Measurements from ENCODE around the gene POLN.

GRCh38 chr4:2248821-2249261, 6.9 kb upstream of the POLN start:
- TF ChIP-seq, protein P1, sequence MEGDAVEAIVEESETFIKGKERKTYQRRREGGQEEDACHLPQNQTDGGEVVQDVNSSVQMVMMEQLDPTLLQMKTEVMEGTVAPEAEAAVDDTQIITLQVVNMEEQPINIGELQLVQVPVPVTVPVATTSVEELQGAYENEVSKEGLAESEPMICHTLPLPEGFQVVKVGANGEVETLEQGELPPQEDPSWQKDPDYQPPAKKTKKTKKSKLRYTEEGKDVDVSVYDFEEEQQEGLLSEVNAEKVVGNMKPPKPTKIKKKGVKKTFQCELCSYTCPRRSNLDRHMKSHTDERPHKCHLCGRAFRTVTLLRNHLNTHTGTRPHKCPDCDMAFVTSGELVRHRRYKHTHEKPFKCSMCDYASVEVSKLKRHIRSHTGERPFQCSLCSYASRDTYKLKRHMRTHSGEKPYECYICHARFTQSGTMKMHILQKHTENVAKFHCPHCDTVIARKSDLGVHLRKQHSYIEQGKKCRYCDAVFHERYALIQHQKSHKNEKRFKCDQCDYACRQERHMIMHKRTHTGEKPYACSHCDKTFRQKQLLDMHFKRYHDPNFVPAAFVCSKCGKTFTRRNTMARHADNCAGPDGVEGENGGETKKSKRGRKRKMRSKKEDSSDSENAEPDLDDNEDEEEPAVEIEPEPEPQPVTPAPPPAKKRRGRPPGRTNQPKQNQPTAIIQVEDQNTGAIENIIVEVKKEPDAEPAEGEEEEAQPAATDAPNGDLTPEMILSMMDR (optimal IDR thresholded peaks at IDR 0.05 in 1 of 3, IDR thresholded peaks at IDR 0.05 in 1 of 3, conservative IDR thresholded peaks at IDR 0.05 in 1 of 3; ENCODE audit: extremely low read depth in 1 of 3, insufficient read depth in 2 of 3, low read length in 3 of 3) = no peak
- TF ChIP-seq EZH2 (IDR thresholded peaks at IDR 0.05; ENCODE audit: low read length) = no peak

Data from keratinocyte (primary cell).